ENCODE measurements around the gene FSTL4. TPM values are rescaled to one million over a fixed set of nuclear protein-coding genes. Genes with fewer than 3 reads are reported as not detected.

Gene FSTL4
- total and polyA plus RNA-seq, 4 donors: 0.42 TPM; not detected in 3

DNA sequence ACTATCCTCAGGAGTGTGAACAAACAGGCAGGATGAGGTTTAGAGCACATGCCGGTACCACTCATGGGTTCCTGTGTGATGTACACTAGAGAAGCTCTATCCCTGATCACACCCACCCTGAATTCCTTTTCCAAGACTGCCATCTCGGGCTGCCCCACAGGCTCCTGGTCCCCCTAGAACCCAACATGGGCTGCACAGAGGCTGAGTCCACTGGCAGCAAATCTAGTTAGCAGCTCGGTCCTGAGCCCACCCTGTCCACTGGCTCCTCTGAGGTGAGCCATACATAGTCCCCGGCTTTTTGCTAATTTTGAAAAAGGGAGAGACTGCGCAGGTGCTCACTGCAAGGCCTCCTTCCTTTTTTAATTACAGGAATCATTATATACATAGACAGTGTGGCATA is 227.0 kb downstream of the FSTL4 start:
- Histone ChIP-seq H3K36me3 (ENCODE audit: control insufficient read depth in 1 of 2, insufficient read depth in 2 of 2, low read length in 1 of 2) (no peaks in the 10 kb centered on the region), H3K9me3 (ENCODE audit: control insufficient read depth, low read length) (no peaks in the 10 kb centered on the region), H3K27me3 (ENCODE audit: control insufficient read depth in 1 of 2, insufficient read depth in 2 of 2, low read length in 1 of 2) (no peaks in the 10 kb centered on the region), H3K4me1 (ENCODE audit: control insufficient read depth in 1 of 2, insufficient read depth in 2 of 2, low read length in 2 of 2) (no peaks in the 10 kb centered on the region), H3K27ac (ENCODE audit: low read depth in 1 of 2, low read length in 2 of 2) (no peak overlapping the region), H3K4me3 (ENCODE audit: low read length in 2 of 2) (no peak overlapping the region)
- no peak for ATAC-seq (ENCODE audit: low FRiP score)
- peak in 1 of 2 donors; percentile 28 for DNase-seq
- intact Hi-C loops (cut with DNase I): no loop called here
- WGBS, 2 donors: 91 to 93% methylated on average over 5 of the region's 5 CpGs

DNA sequence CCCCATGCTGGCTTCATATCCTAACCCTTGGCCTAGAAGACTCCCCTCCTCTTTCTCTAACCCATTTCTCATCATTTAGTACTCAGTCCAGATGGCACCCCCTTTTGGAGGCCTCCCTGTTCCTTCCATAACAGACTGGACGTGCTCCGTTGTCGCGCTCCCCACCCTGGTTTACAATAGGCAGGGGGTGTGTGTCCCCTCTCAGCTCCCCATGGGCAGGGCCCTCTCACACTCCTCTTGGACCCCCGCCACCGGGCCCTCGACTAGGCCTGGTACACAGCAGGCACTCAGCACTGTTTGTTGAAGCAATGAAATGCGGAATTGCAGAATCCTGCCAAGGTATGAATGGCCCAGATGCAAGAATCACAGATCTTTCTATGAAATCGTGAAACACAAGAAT is 227.4 kb downstream of the FSTL4 start:
- H3K9me3 ChIP-seq (ENCODE audit: control insufficient read depth, low read length): no peaks in the 10 kb centered on the region
- intact Hi-C loops (cut with DNase I): no loop called here
- H3K4me1 ChIP-seq (ENCODE audit: control insufficient read depth in 1 of 2, insufficient read depth in 2 of 2, low read length in 2 of 2): no peaks in the 10 kb centered on the region
- DNase-seq: peak in 1 of 2 donors; percentile 23
- no peaks in the 10 kb centered on the region for H3K36me3 ChIP-seq (ENCODE audit: control insufficient read depth in 1 of 2, insufficient read depth in 2 of 2, low read length in 1 of 2)
- no peak overlapping the region for H3K27ac ChIP-seq (ENCODE audit: low read depth in 1 of 2, low read length in 2 of 2)
- H3K27me3 ChIP-seq (ENCODE audit: control insufficient read depth in 1 of 2, insufficient read depth in 2 of 2, low read length in 1 of 2): no peaks in the 10 kb centered on the region
- no peak for ATAC-seq (ENCODE audit: low FRiP score)
- no peak overlapping the region for H3K4me3 ChIP-seq (ENCODE audit: low read length in 2 of 2)
- 80 to 83% methylated on average over 9 of the region's 9 CpGs for WGBS, 2 donors

DNA sequence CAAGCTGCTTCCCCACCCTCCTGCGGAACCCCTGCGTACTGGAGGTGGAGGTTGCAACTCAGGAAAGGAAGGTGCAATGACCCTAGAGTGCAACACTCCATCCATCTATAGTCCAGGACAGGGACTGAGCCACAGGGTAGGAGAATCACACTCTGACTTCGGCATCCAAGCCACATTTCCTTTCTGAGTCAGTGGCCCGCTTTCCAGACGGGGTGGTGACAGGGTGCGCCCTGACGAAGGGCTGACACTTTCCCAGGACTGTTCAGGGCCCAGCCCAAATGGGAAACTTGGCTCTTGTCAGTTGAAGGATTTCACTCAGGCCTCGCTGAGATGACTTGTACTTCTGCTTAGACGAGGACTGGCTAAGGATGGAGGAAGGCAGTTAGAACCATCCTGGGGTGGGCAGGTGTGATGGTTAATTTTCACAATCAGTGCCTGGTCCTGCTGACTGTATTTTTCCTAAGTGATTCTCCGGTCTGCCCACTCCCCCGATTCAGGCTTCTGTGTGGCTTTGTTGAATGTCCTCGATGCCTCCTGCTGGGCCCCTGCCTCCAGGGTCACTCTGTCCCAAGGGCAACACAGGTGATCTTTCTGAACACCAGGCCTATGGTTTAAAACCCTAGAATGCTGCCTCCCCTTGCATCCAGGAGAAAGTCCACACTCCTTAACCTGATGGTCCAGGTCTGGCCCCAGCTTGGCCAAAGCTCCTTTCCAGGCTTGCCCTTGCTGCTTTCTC is 228.1 kb downstream of the FSTL4 start:
- Histone ChIP-seq H3K9me3 (ENCODE audit: control insufficient read depth, low read length) (no peaks in the 10 kb centered on the region), H3K27me3 (ENCODE audit: control insufficient read depth in 1 of 2, insufficient read depth in 2 of 2, low read length in 1 of 2) (no peaks in the 10 kb centered on the region), H3K36me3 (ENCODE audit: control insufficient read depth in 1 of 2, insufficient read depth in 2 of 2, low read length in 1 of 2) (no peaks in the 10 kb centered on the region), H3K4me1 (ENCODE audit: control insufficient read depth in 1 of 2, insufficient read depth in 2 of 2, low read length in 2 of 2) (no peaks in the 10 kb centered on the region), H3K27ac (ENCODE audit: low read depth in 1 of 2, low read length in 2 of 2) (no peak overlapping the region), H3K4me3 (ENCODE audit: low read length in 2 of 2) (no peak overlapping the region)
- DNase-seq (no peak), ATAC-seq (ENCODE audit: low FRiP score) (no peak)
- WGBS, 2 donors: 73 to 75% methylated on average over 12 of the region's 12 CpGs
- intact Hi-C loops (cut with DNase I): no loop called here

DNA sequence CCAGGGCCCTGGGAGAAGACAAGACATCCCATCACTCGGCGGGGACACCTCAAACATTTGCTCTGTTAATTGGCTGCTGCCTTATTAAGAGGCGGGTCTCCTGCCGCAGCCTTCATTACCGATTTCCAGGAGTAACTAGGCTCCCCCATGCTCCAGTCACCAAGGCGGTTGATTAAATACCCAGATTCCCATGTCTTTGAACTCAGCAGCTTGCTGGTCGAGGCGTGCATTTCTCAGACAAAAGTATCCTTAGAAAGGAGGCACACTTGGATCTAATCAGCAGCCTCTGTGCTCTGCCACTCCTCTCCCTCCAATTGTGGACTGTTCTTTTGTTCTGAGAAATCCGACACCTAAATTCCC is 228.8 kb downstream of the FSTL4 start:
- Histone ChIP-seq H3K9me3 (ENCODE audit: control insufficient read depth, low read length) (no peaks in the 10 kb centered on the region), H3K27ac (ENCODE audit: low read depth in 1 of 2, low read length in 2 of 2) (no peak overlapping the region), H3K27me3 (ENCODE audit: control insufficient read depth in 1 of 2, insufficient read depth in 2 of 2, low read length in 1 of 2) (no peaks in the 10 kb centered on the region), H3K4me3 (ENCODE audit: low read length in 2 of 2) (no peak overlapping the region), H3K36me3 (ENCODE audit: control insufficient read depth in 1 of 2, insufficient read depth in 2 of 2, low read length in 1 of 2) (no peaks in the 10 kb centered on the region), H3K4me1 (ENCODE audit: control insufficient read depth in 1 of 2, insufficient read depth in 2 of 2, low read length in 2 of 2) (no peaks in the 10 kb centered on the region)
- intact Hi-C loops (cut with DNase I): no loop called here
- 33 to 41% methylated on average over 9 of the region's 9 CpGs for WGBS, 2 donors
- ATAC-seq (ENCODE audit: low FRiP score) (no peak), DNase-seq (no peak)

DNA sequence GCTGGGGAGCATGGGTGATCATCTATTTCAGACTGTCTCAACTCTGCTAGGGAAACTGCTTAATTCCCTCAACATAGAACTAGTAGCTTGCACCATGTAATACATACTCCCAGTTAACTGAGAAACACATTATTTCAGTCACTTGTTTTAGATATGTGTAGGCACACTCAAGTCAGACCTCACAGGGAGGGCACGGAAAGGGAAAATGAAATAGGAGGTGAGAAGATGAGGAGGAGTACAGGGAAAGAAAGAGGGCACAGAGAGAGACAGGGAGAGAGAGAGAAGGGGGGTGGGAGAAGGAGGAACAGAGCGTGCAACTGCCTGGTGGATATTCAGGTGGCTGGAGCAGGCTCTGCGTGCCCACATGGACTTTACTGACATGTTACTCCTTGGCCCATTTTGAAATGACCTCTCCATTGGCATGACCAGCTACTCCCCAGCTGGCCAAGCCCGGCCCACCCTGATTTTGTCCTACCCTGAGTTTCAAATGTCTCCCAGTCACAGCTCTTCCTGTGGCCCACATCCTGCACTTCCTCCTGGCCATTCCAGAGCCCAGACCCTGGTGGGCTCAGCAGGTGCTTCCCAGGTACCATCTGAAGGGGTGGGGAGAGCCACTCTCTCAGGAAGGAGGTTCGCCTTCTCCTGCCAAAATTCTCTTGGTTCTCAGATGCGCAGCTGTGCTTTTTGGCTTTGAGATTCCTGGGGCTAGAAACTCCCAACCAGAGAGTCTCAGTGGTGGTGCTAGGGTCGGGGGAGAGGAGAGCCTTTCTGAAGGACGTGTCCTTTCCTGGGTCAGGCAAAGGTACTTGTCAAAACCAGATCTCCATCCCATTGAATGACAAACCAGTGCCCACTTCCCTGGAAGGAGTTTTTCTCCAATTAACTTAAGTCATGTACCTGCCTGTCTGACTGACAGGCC is 229.4 kb downstream of the FSTL4 start:
- no peaks in the 10 kb centered on the region for H3K36me3 ChIP-seq (ENCODE audit: control insufficient read depth in 1 of 2, insufficient read depth in 2 of 2, low read length in 1 of 2)
- no peaks in the 10 kb centered on the region for H3K27me3 ChIP-seq (ENCODE audit: control insufficient read depth in 1 of 2, insufficient read depth in 2 of 2, low read length in 1 of 2)
- no peak overlapping the region for H3K27ac ChIP-seq (ENCODE audit: low read depth in 1 of 2, low read length in 2 of 2)
- no peaks in the 10 kb centered on the region for H3K9me3 ChIP-seq (ENCODE audit: control insufficient read depth, low read length)
- 68 to 75% methylated on average over 8 of the region's 8 CpGs for WGBS, 2 donors
- DNase-seq (no peak), ATAC-seq (ENCODE audit: low FRiP score) (no peak)
- H3K4me1 ChIP-seq (ENCODE audit: control insufficient read depth in 1 of 2, insufficient read depth in 2 of 2, low read length in 2 of 2): no peaks in the 10 kb centered on the region
- no peak overlapping the region for H3K4me3 ChIP-seq (ENCODE audit: low read length in 2 of 2)
- intact Hi-C loops (cut with DNase I): no loop called here

DNA sequence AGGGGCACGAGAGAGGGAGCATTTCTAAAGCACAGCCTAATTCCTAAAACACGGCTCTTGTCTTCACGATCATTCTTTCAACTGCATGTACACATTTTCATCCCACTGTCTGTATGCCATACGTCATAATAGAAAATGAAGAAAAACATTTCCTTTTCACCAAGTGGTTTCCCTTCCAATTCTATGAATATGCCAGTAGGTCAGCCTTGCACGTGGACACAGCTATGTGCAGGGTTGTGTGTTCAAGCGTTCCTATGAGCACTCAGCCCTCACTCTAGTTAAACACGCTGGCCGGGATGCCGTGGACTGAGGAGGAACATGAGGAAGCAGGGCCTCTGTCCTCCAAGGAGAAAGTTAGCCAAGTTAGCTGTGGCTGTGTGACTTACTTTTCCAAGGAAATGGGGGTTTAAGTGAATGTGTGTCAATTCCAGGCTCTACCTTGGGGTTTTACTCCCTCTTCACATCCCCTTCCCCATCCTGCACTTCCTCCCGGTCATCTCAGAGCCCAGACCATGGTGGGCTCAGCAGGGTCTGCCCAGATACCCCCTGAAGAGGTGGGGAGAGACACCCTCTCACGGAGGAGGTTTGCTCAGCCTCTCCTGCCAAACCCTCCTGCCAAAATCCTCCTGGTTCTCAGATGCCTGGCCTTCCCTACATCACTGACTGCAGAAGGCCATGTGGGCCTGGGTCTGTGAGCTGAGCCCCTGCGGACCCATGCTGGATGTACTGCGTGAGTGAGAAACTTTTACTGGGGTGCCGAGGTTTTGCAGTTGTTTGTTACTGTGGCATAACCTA is 230.6 kb downstream of the FSTL4 start:
- H3K27me3 ChIP-seq (ENCODE audit: control insufficient read depth in 1 of 2, insufficient read depth in 2 of 2, low read length in 1 of 2): no peaks in the 10 kb centered on the region
- ATAC-seq (ENCODE audit: low FRiP score) (no peak), DNase-seq (no peak)
- peaks cover 4% of the 10 kb centered on the region for H3K9me3 ChIP-seq (ENCODE audit: control insufficient read depth, low read length)
- intact Hi-C loops (cut with DNase I): no loop called here
- H3K4me3 ChIP-seq (ENCODE audit: low read length in 2 of 2): no peak overlapping the region
- WGBS, 2 donors: 64 to 70% methylated on average over 14 of the region's 14 CpGs
- no peaks in the 10 kb centered on the region for H3K4me1 ChIP-seq (ENCODE audit: control insufficient read depth in 1 of 2, insufficient read depth in 2 of 2, low read length in 2 of 2)
- H3K27ac ChIP-seq (ENCODE audit: low read depth in 1 of 2, low read length in 2 of 2): no peak overlapping the region
- no peaks in the 10 kb centered on the region for H3K36me3 ChIP-seq (ENCODE audit: control insufficient read depth in 1 of 2, insufficient read depth in 2 of 2, low read length in 1 of 2)

DNA sequence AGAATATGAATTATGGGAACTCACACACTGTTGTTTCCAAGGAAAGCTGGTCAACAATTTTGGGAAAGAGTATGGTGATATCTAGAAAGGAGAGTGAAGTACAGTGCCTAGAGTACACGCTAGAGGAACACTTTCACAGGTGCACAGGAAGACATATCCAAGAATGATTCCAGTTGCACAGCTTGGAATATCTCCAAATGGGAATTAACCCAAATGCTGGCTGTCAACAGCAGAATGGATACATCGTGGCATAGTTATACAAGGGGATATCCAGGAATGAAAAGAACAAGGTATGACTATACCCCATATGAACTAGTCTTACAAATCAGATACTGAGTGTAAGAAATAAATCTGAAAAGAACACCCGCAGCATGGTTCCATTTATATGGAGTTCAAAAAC is 231.3 kb downstream of the FSTL4 start:
- Histone ChIP-seq H3K36me3 (ENCODE audit: control insufficient read depth in 1 of 2, insufficient read depth in 2 of 2, low read length in 1 of 2) (no peaks in the 10 kb centered on the region), H3K4me3 (ENCODE audit: low read length in 2 of 2) (no peak overlapping the region), H3K9me3 (ENCODE audit: control insufficient read depth, low read length) (peaks cover 4% of the 10 kb centered on the region), H3K4me1 (ENCODE audit: control insufficient read depth in 1 of 2, insufficient read depth in 2 of 2, low read length in 2 of 2) (no peaks in the 10 kb centered on the region), H3K27ac (ENCODE audit: low read depth in 1 of 2, low read length in 2 of 2) (no peak overlapping the region), H3K27me3 (ENCODE audit: control insufficient read depth in 1 of 2, insufficient read depth in 2 of 2, low read length in 1 of 2) (no peaks in the 10 kb centered on the region)
- WGBS, 2 donors: 73 to 82% methylated on average over 3 of the region's 3 CpGs
- intact Hi-C loops (cut with DNase I): no loop called here
- no peak for ATAC-seq (ENCODE audit: low FRiP score)
- no peak for DNase-seq

DNA sequence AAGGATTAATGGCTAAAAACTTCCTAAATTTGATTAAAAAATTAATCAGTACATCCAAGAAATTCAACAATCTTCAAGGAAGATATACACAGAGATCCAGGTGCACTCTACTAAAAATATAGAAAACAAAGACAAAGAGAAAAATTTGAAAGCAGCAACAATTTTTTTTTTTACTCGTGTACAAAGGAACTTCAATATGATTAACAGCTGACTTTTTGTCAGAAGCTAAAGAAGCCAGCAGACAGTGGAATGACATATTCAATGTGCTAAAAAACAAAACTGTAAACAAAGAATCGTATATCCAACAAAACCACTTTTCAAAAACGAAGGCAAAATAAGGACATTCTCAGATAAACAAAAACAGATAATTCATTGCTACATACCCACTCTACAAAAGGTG is 234.6 kb downstream of the FSTL4 start:
- intact Hi-C loops (cut with DNase I): no loop called here
- WGBS, 2 donors: 77 to 80% methylated on average over 3 of the region's 3 CpGs
- Histone ChIP-seq H3K4me3 (ENCODE audit: low read length in 2 of 2) (no peak overlapping the region), H3K4me1 (ENCODE audit: control insufficient read depth in 1 of 2, insufficient read depth in 2 of 2, low read length in 2 of 2) (no peaks in the 10 kb centered on the region), H3K27me3 (ENCODE audit: control insufficient read depth in 1 of 2, insufficient read depth in 2 of 2, low read length in 1 of 2) (no peaks in the 10 kb centered on the region), H3K36me3 (ENCODE audit: control insufficient read depth in 1 of 2, insufficient read depth in 2 of 2, low read length in 1 of 2) (no peaks in the 10 kb centered on the region), H3K9me3 (ENCODE audit: control insufficient read depth, low read length) (peaks cover 4% of the 10 kb centered on the region), H3K27ac (ENCODE audit: low read depth in 1 of 2, low read length in 2 of 2) (no peak overlapping the region)
- DNase-seq: no peak
- no peak for ATAC-seq (ENCODE audit: low FRiP score)
